HFFc6 (cell line): ENCODE data around the gene SHISA9. TPM values are rescaled to one million over a fixed set of nuclear protein-coding genes. Genes with fewer than 3 reads are reported as not detected.

Experiments used
- DNase-seq: peaks from one replicate; pipeline ENCODE4 v3.0.0-alpha.2; 2018
- H3K27ac Mint-ChIP-seq: 2 replicates; pipeline ENCODE4 v1.8.0; 2020; ENCODE audit warnings: mild to moderate bottlenecking, mixed read lengths
- H3K27me3 Mint-ChIP-seq: 2 replicates; pipeline ENCODE4 v1.8.0; 2021; ENCODE audit warnings: mild to moderate bottlenecking, moderate library complexity, mixed read lengths; ENCODE audit not compliant: insufficient read depth
- H3K36me3 Mint-ChIP-seq: 2 replicates; pipeline ENCODE4 v1.8.0; 2021; ENCODE audit warnings: low read depth, mixed read lengths
- H3K4me1 Mint-ChIP-seq: 2 replicates; pipeline ENCODE4 v1.8.0; 2020; ENCODE audit warnings: low read depth, mixed read lengths
- H3K4me3 Mint-ChIP-seq: 2 replicates; pipeline ENCODE4 v1.8.0; 2020; ENCODE audit warnings: mild to moderate bottlenecking, moderate library complexity, mixed read lengths
- H3K9me3 Mint-ChIP-seq: 2 replicates; pipeline ENCODE4 v1.8.0; 2020; ENCODE audit warnings: mild to moderate bottlenecking, mixed read lengths
- CTCF ChIP-seq: fragments of 200-600 bp; sonication (generic); IDR thresholded peaks from 2 replicates; pipeline ENCODE4 v1.5.0; 2021; ENCODE audit warnings: antibody characterized with exemption, mild to moderate bottlenecking
- total RNA-seq, 6 experiments: library from RNA; stranded (reverse); fragmentation: NEBNext Ultra II Directional; extraction: Animal tissue kit (Norgen Biotek cat#: 25700); gene quantifications; 2 replicates in 1 of 6; 3 replicates in 5 of 6; pipeline ENCODE4 v1.2.3, GENCODE V29; 2021

SHISA9 gene
- total RNA-seq, 6 experiments from 2014 or later: not detected

DNA sequence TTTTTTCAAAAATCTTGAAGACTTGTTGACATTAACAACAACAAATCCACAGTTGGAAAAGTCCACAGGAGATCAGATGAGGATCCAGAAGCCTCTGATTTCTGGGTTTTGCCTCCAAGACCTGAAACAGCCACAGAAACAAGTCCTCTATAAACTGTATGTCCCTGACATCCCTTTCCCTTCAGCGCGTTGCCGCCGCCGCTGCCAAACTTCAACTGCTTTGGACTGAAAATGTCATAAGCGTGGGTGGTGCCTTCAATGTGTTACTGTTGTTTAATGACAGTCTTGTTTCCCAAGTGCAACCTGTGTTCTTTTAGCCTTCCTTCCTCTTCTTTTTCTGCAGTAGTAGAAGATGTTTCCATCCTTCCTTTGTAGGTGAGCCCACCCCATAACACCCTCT lies 334.9 kb downstream of the SHISA9 start:
- no peaks in the 10 kb centered on the region; the same call in 1 of the 2 replicates for H3K27me3 Mint-ChIP-seq
- DNase-seq: no peak
- no peak overlapping the region for H3K4me3 Mint-ChIP-seq
- H3K4me1 Mint-ChIP-seq: no peaks in the 10 kb centered on the region
- H3K9me3 Mint-ChIP-seq: peaks cover 30% of the 10 kb centered on the region
- no peak overlapping the region for H3K27ac Mint-ChIP-seq
- no peaks in the 10 kb centered on the region; the same call in 1 of the 2 replicates for H3K36me3 Mint-ChIP-seq
- no peak for TF ChIP-seq CTCF

- DNase-seq: no peak
- Mint-ChIP-seq H3K36me3 (no peaks in the 10 kb centered on the region), H3K9me3 (peaks cover 26% of the 10 kb centered on the region), H3K27ac (no peak overlapping the region), H3K27me3 (no peaks in the 10 kb centered on the region; the same call in 1 of the 2 replicates), H3K4me1 (no peaks in the 10 kb centered on the region), H3K4me3 (no peak overlapping the region)
- no peak for TF ChIP-seq CTCF
These were observed 336.8 kb downstream of the SHISA9 start for GRCh38 chr16:13238182-13238581.

- DNase-seq: no peak
- TF ChIP-seq CTCF: no peak
- Mint-ChIP-seq H3K9me3 (peaks cover 12% of the 10 kb centered on the region), H3K4me3 (no peak overlapping the region), H3K4me1 (no peaks in the 10 kb centered on the region), H3K36me3 (no peaks in the 10 kb centered on the region), H3K27me3 (no peaks in the 10 kb centered on the region; the same call in 1 of the 2 replicates), H3K27ac (no peak overlapping the region)
These were observed 340.8 kb downstream of the SHISA9 start for GRCh38 chr16:13242201-13242600.

DNA sequence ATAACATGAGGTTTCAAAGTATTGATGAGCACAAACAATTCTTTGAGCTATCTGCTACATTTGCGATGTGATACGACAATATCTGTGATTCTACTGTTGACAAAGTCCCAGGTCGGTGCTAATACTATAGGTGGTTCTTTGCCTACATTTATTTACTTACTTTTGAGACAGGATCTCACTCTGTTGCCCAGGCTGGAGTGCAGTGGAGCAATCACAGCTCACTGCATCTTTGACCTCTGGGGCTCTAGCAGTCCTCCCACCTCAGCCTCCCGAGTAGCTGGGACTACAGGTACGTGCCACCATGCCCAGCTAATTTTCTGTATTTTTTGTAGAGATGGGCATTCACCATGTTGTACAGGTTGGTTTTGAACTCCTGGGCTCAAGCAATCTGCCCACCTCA lies 343.4 kb downstream of the SHISA9 start:
- DNase-seq: no peak
- TF ChIP-seq CTCF: no peak
- Mint-ChIP-seq H3K4me1 (no peaks in the 10 kb centered on the region), H3K27ac (no peak overlapping the region), H3K36me3 (no peaks in the 10 kb centered on the region), H3K9me3 (peaks cover 23% of the 10 kb centered on the region), H3K27me3 (no peaks in the 10 kb centered on the region), H3K4me3 (no peak overlapping the region)

DNA sequence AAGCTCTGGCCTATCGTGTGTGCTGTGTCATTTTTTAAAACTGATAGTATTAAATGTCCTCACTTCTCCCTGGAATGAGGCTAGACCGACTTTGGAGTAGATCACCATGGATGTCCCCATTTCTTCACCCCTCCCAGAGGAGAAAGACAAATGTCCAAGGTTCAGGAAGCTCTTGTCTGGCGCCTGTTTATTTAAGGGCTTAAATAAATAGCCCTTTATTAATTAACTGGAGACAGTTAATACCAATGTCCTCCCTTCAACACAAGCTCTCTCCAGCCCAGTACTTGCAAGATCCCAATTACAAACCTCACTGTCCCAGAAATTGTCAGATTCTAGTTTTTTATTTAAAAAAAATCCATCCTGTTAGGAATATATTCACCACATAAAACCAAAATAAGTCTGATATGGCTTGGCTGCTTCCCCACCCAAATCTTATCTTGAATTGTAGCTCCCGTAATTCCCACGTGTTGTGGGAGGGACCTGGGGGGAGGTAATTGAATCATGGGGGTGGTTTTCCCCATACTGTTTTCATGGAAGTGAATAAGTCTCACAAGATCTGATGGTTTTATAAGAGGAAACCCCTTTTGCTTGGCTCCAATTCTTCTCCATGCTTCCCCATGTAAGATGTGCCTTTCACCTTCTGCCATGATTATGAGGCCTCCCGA lies 344.4 kb downstream of the SHISA9 start:
- Mint-ChIP-seq H3K9me3 (peaks cover 19% of the 10 kb centered on the region), H3K4me1 (no peaks in the 10 kb centered on the region), H3K36me3 (no peaks in the 10 kb centered on the region), H3K27me3 (no peaks in the 10 kb centered on the region), H3K27ac (no peak overlapping the region), H3K4me3 (no peak overlapping the region)
- no peak for DNase-seq
- TF ChIP-seq CTCF: no peak
